Activated T-cell treated with anti-CD3 and anti-CD28 coated beads for 1 hour (primary cell): ENCODE measurements around the gene SPECC1.
"Not testable (repeated sequence)": the region's sequence is repeated elsewhere in the genome, so short reads cannot be mapped to it uniquely, and the experiment has no call there.

Experiments
- DNase-seq: peaks from one replicate; pipeline ENCODE4 v3.0.0-alpha.2; 2020; ENCODE audit warnings: low read depth

SPECC1 gene

GRCh38 chr17:20009302-20010098, at the start of gene SPECC1:
Gene SPECC1 (plus strand): TSS chr17:20009359. CDS start chr17:20096652, 87,293 bp downstream.
- DNase-seq = peak; percentile 78

GRCh38 chr17:19962954-19963353, 46.2 kb upstream of the SPECC1 start:
- not testable (repeated sequence) for DNase-seq

- no peak for DNase-seq
Observed at GRCh38 chr17:19973156-19973555, 36.0 kb upstream of the SPECC1 start.

GRCh38 chr17:19975601-19976000, 33.6 kb upstream of the SPECC1 start:
- no peak for DNase-seq

- peak; percentile 94 for DNase-seq
Observed at GRCh38 chr17:19977293-19978208, 31.6 kb upstream of the SPECC1 start, which contains the start of gene AKAP10. Gene AKAP10 (minus strand): TSS chr17:19977828. CDS start chr17:19977679, 149 bp downstream.

GRCh38 chr17:19978209-19978802, 30.9 kb upstream of the SPECC1 start:
- DNase-seq = no peak

- no peak for DNase-seq
Observed at GRCh38 chr17:19978805-19979211, 30.4 kb upstream of the SPECC1 start.

- DNase-seq = no peak
Observed at GRCh38 chr17:19979917-19980770, 29.0 kb upstream of the SPECC1 start.

- DNase-seq = no peak
Observed at GRCh38 chr17:19986941-19987861, 22.0 kb upstream of the SPECC1 start.

GRCh38 chr17:19987897-19988296, 21.3 kb upstream of the SPECC1 start:
- DNase-seq = no peak

GRCh38 chr17:19991252-19991885, 17.8 kb upstream of the SPECC1 start:
- DNase-seq = no peak

- DNase-seq = peak; percentile 63
Observed at GRCh38 chr17:19992803-19993713, 16.1 kb upstream of the SPECC1 start.

GRCh38 chr17:19996086-19996485, 13.1 kb upstream of the SPECC1 start:
- DNase-seq = no peak

GRCh38 chr17:19996502-19996901, 12.7 kb upstream of the SPECC1 start:
- no peak for DNase-seq

- DNase-seq = no peak
Observed at GRCh38 chr17:20008242-20009051, 712 bp upstream of the SPECC1 start.

- peak; percentile 1 for DNase-seq
Observed at GRCh38 chr17:20009052-20009301, 182 bp upstream of the SPECC1 start.

- DNase-seq = no peak
Observed at GRCh38 chr17:20010099-20010863, 1.1 kb downstream of the SPECC1 start.
